ENCODE measurements around the gene PSMD8. TPM values are rescaled to one million over a fixed set of nuclear protein-coding genes. Genes with fewer than 3 reads are reported as not detected.

PSMD8 gene
- polyA plus RNA-seq, 4 donors: 133 to 182 (median 148) TPM

GRCh38 chr19:38355728-38356725 is 18.3 kb upstream of the PSMD8 start:
- WGBS, 3 donors: 60 to 70% (median 63%) methylated on average over 16 of the region's 16 CpGs
- peaks cover 0 to 49% (median 0%) of the 10 kb centered on the region in 3 donors for H3K27me3 ChIP-seq (ENCODE audit: control insufficient read depth in 3 of 3, insufficient read depth in 3 of 3, low read length in 3 of 3)

GRCh38 chr19:38358071-38358470 is 16.3 kb upstream of the PSMD8 start:
- FAIRE-seq (no peak), DNase-seq (no peak)
- Histone ChIP-seq H3K27me3 (ENCODE audit: control insufficient read depth in 3 of 3, insufficient read depth in 3 of 3, low read length in 3 of 3) (peaks cover 0 to 61% (median 0%) of the 10 kb centered on the region in 3 donors), H3K36me3 (ENCODE audit: control insufficient read depth in 3 of 3, insufficient read depth in 2 of 3, low read depth in 1 of 3, low read length in 3 of 3) (no peaks in the 10 kb centered on the region), H3K4me3 (ENCODE audit: low read depth in 1 of 3, low read length in 3 of 3) (no peak overlapping the region), H3K4me1 (ENCODE audit: control insufficient read depth in 3 of 3, insufficient read depth in 2 of 3, low read depth in 1 of 3, low read length in 2 of 3) (peaks cover 0 to 15% (median 0%) of the 10 kb centered on the region in 3 donors), H3K27ac (ENCODE audit: low read depth in 1 of 3, low read length in 2 of 3) (no peak overlapping the region), H3K9me3 (ENCODE audit: control insufficient read depth in 2 of 2, insufficient read depth in 1 of 2, low read depth in 1 of 2, low read length in 1 of 2) (no peaks in the 10 kb centered on the region)
- WGBS, 3 donors: 18 to 41% (median 29%) methylated on average over 5 of the region's 5 CpGs

More at GRCh38 chr19:38355728-38356725, 18.3 kb upstream of the PSMD8 start:
- DNase-seq: no peak
- Histone ChIP-seq H3K4me3 (ENCODE audit: low read depth in 1 of 3, low read length in 3 of 3) (no peak overlapping the region), H3K27ac (ENCODE audit: low read depth in 1 of 3, low read length in 2 of 3) (no peak overlapping the region), H3K36me3 (ENCODE audit: control insufficient read depth in 3 of 3, insufficient read depth in 2 of 3, low read depth in 1 of 3, low read length in 3 of 3) (no peaks in the 10 kb centered on the region), H3K4me1 (ENCODE audit: control insufficient read depth in 3 of 3, insufficient read depth in 2 of 3, low read depth in 1 of 3, low read length in 2 of 3) (peaks cover 0 to under 1% (median 0%) of the 10 kb centered on the region in 3 donors), H3K9me3 (ENCODE audit: control insufficient read depth in 2 of 2, insufficient read depth in 1 of 2, low read depth in 1 of 2, low read length in 1 of 2) (no peaks in the 10 kb centered on the region)
- no peak for FAIRE-seq

- Histone ChIP-seq H3K27me3 (ENCODE audit: control insufficient read depth in 3 of 3, insufficient read depth in 3 of 3, low read length in 3 of 3) (peaks cover 0 to 55% (median 0%) of the 10 kb centered on the region in 3 donors), H3K4me3 (ENCODE audit: low read depth in 1 of 3, low read length in 3 of 3) (no peak overlapping the region), H3K27ac (ENCODE audit: low read depth in 1 of 3, low read length in 2 of 3) (no peak overlapping the region), H3K4me1 (ENCODE audit: control insufficient read depth in 3 of 3, insufficient read depth in 2 of 3, low read depth in 1 of 3, low read length in 2 of 3) (peaks cover 0 to 15% (median 0%) of the 10 kb centered on the region in 3 donors), H3K36me3 (ENCODE audit: control insufficient read depth in 3 of 3, insufficient read depth in 2 of 3, low read depth in 1 of 3, low read length in 3 of 3) (no peaks in the 10 kb centered on the region), H3K9me3 (ENCODE audit: control insufficient read depth in 2 of 2, insufficient read depth in 1 of 2, low read depth in 1 of 2, low read length in 1 of 2) (peaks cover 0 to under 1% of the 10 kb centered on the region in 2 donors)
- DNase-seq: no peak
- FAIRE-seq: no peak
- 42 to 51% (median 49%) methylated on average over 17 to 18 of the region's 18 CpGs for WGBS, 3 donors
These were observed 14.9 kb upstream of the PSMD8 start for GRCh38 chr19:38359242-38360021.

GRCh38 chr19:38360351-38360750 is 14.0 kb upstream of the PSMD8 start:
- DNase-seq (no peak), FAIRE-seq (no peak)
- peaks cover 0 to 10% of the 10 kb centered on the region in 2 donors for H3K9me3 ChIP-seq (ENCODE audit: control insufficient read depth in 2 of 2, insufficient read depth in 1 of 2, low read depth in 1 of 2, low read length in 1 of 2)
- 64 to 81% (median 81%) methylated on average over 9 of the region's 9 CpGs for WGBS, 3 donors
- H3K27ac ChIP-seq (ENCODE audit: low read depth in 1 of 3, low read length in 2 of 3): no peak overlapping the region
- H3K36me3 ChIP-seq (ENCODE audit: control insufficient read depth in 3 of 3, insufficient read depth in 2 of 3, low read depth in 1 of 3, low read length in 3 of 3): no peaks in the 10 kb centered on the region
- H3K27me3 ChIP-seq (ENCODE audit: control insufficient read depth in 3 of 3, insufficient read depth in 3 of 3, low read length in 3 of 3): peaks cover 0 to 55% (median 0%) of the 10 kb centered on the region in 3 donors
- H3K4me3 ChIP-seq (ENCODE audit: low read depth in 1 of 3, low read length in 3 of 3): no peak overlapping the region
- peaks cover 0 to 15% (median 0%) of the 10 kb centered on the region in 3 donors for H3K4me1 ChIP-seq (ENCODE audit: control insufficient read depth in 3 of 3, insufficient read depth in 2 of 3, low read depth in 1 of 3, low read length in 2 of 3)

GRCh38 chr19:38360839-38361631 is 13.3 kb upstream of the PSMD8 start:
- DNase-seq (no peak), FAIRE-seq (no peak)
- Histone ChIP-seq H3K27ac (ENCODE audit: low read depth in 1 of 3, low read length in 2 of 3) (no peak overlapping the region), H3K27me3 (ENCODE audit: control insufficient read depth in 3 of 3, insufficient read depth in 3 of 3, low read length in 3 of 3) (peaks cover 0 to 54% (median 0%) of the 10 kb centered on the region in 3 donors), H3K4me1 (ENCODE audit: control insufficient read depth in 3 of 3, insufficient read depth in 2 of 3, low read depth in 1 of 3, low read length in 2 of 3) (peaks cover 0 to 15% (median 0%) of the 10 kb centered on the region in 3 donors), H3K4me3 (ENCODE audit: low read depth in 1 of 3, low read length in 3 of 3) (peak overlapping the region in 2 of 3 donors; percentile 47 to 50), H3K9me3 (ENCODE audit: control insufficient read depth in 2 of 2, insufficient read depth in 1 of 2, low read depth in 1 of 2, low read length in 1 of 2) (peaks cover 0 to 10% of the 10 kb centered on the region in 2 donors), H3K36me3 (ENCODE audit: control insufficient read depth in 3 of 3, insufficient read depth in 2 of 3, low read depth in 1 of 3, low read length in 3 of 3) (no peaks in the 10 kb centered on the region)
- WGBS, 3 donors: 16 to 24% (median 21%) methylated on average over 23 of the region's 23 CpGs

GRCh38 chr19:38361633-38362075 is 12.7 kb upstream of the PSMD8 start:
- peaks cover 0 to 10% of the 10 kb centered on the region in 2 donors for H3K9me3 ChIP-seq (ENCODE audit: control insufficient read depth in 2 of 2, insufficient read depth in 1 of 2, low read depth in 1 of 2, low read length in 1 of 2)
- peak; percentile 62 to 84 for DNase-seq
- 0 to 1% (median 1%) methylated on average over 21 to 37 of the region's 37 CpGs for WGBS, 3 donors
- H3K27ac ChIP-seq (ENCODE audit: low read depth in 1 of 3, low read length in 2 of 3): no peak overlapping the region
- peaks cover 0 to 15% (median 0%) of the 10 kb centered on the region in 3 donors for H3K4me1 ChIP-seq (ENCODE audit: control insufficient read depth in 3 of 3, insufficient read depth in 2 of 3, low read depth in 1 of 3, low read length in 2 of 3)
- H3K27me3 ChIP-seq (ENCODE audit: control insufficient read depth in 3 of 3, insufficient read depth in 3 of 3, low read length in 3 of 3): peaks cover 0 to 48% (median 0%) of the 10 kb centered on the region in 3 donors
- no peaks in the 10 kb centered on the region for H3K36me3 ChIP-seq (ENCODE audit: control insufficient read depth in 3 of 3, insufficient read depth in 2 of 3, low read depth in 1 of 3, low read length in 3 of 3)
- FAIRE-seq: no peak
- peak overlapping the region in 2 of 3 donors; percentile 47 to 50 for H3K4me3 ChIP-seq (ENCODE audit: low read depth in 1 of 3, low read length in 3 of 3)

- H3K9me3 ChIP-seq (ENCODE audit: control insufficient read depth in 2 of 2, insufficient read depth in 1 of 2, low read depth in 1 of 2, low read length in 1 of 2): peaks cover 0 to 10% of the 10 kb centered on the region in 2 donors
- no peak for FAIRE-seq
- H3K4me1 ChIP-seq (ENCODE audit: control insufficient read depth in 3 of 3, insufficient read depth in 2 of 3, low read depth in 1 of 3, low read length in 2 of 3): peaks cover 0 to 15% (median 0%) of the 10 kb centered on the region in 3 donors
- 1 to 2% (median 2%) methylated on average over 62 to 68 of the region's 68 CpGs for WGBS, 3 donors
- peak; percentile 63 to 66 for DNase-seq
- peak overlapping the region in 2 of 3 donors; percentile 2 to 59 for H3K27ac ChIP-seq (ENCODE audit: low read depth in 1 of 3, low read length in 2 of 3)
- H3K4me3 ChIP-seq (ENCODE audit: low read depth in 1 of 3, low read length in 3 of 3): peak overlapping the region; percentile 38 to 50 (median 47)
- H3K36me3 ChIP-seq (ENCODE audit: control insufficient read depth in 3 of 3, insufficient read depth in 2 of 3, low read depth in 1 of 3, low read length in 3 of 3): no peaks in the 10 kb centered on the region
- H3K27me3 ChIP-seq (ENCODE audit: control insufficient read depth in 3 of 3, insufficient read depth in 3 of 3, low read length in 3 of 3): peaks cover 0 to 44% (median 0%) of the 10 kb centered on the region in 3 donors
These were observed 12.1 kb upstream of the PSMD8 start for GRCh38 chr19:38362076-38362945.
